ENCODE data around the gene TFCP2.

Gene TFCP2

DNA sequence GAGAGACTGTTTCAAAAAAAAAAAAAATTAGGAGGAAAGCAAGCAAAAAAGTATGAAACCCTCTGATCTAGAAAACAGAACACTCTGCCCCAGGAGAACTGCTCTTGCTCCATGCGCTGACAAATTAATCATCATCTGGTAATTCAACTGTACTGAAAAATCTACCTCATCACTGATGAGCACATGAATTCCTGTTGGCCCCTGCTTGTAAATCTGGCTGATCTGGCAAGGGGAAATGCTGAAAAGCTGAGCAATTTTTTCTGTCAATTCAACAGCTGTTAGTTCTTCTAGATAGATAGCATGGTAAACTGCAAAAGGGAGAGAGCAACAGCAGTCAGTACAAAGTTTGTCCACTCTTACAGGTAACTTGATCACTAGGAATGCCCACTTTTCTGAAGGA is 74.3 kb downstream of the TFCP2 start:
- no peaks in the 10 kb centered on the region for H3K79me2 ChIP-seq (ENCODE audit: insufficient read depth, low read length)
- no peak overlapping the region for H3K9ac ChIP-seq (ENCODE audit: low read length)
- H2AFZ ChIP-seq (ENCODE audit: low read length), result no peak overlapping the region
- H3K9me2 ChIP-seq (ENCODE audit: low read depth, low read length), result no peaks in the 10 kb centered on the region
- H3K27ac ChIP-seq (ENCODE audit: low read depth, low read length, poor library complexity, severe bottlenecking), result no peak overlapping the region
- H3K9me3 ChIP-seq (ENCODE audit: low read length), result no peaks in the 10 kb centered on the region
- no peaks in the 10 kb centered on the region for H3K4me1 ChIP-seq (ENCODE audit: insufficient read depth, low read length, severe bottlenecking)
- H3F3A ChIP-seq (ENCODE audit: insufficient read depth, low read length), result no peaks in the 10 kb centered on the region
- H3K36me3 ChIP-seq (ENCODE audit: insufficient read depth, low read length), result no peaks in the 10 kb centered on the region
- no peaks in the 10 kb centered on the region for H4K20me1 ChIP-seq (ENCODE audit: insufficient read depth, low read length)
- no peak overlapping the region for H3K4me3 ChIP-seq (ENCODE audit: low read depth, low read length, poor library complexity, severe bottlenecking)
- TF ChIP-seq CTCF (IDR thresholded peaks at IDR 0.05; ENCODE audit: low read length) (no peak), EZH2 (IDR thresholded peaks at IDR 0.05; ENCODE audit: borderline replicate concordance, low read length) (no peak)
- H3K4me2 ChIP-seq (ENCODE audit: low read length), result no peak overlapping the region
- no peaks in the 10 kb centered on the region for H3K27me3 ChIP-seq (ENCODE audit: insufficient read depth, low read length)

DNA sequence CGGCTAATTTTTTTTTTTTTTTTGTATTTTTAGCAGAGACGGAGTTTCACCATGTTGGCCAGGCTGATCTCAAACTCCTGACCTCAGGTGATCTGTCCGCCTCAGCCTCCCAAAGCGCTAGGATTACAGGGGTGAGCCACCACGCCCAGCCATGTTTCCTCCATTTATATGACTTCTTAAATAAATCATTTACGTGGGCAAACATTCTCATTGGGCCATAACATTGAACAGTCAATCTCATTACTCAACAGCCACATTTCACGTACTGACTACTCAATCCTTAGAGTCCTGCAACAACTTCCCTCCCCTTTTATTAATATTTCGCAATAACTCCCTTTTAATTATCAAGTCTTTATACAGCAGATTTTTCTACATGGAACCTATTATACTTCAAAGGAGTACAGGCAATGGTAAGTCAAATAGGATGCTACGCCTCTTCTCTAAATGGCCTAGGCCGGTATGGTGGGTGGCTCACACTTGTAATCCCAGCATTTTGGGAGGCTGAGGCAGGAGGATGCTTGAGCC is 82.2 kb downstream of the TFCP2 start:
- H3K27me3 ChIP-seq (ENCODE audit: insufficient read depth, low read length), result no peaks in the 10 kb centered on the region
- no peaks in the 10 kb centered on the region for H4K20me1 ChIP-seq (ENCODE audit: insufficient read depth, low read length)
- no peak overlapping the region for H2AFZ ChIP-seq (ENCODE audit: low read length)
- no peaks in the 10 kb centered on the region for H3F3A ChIP-seq (ENCODE audit: insufficient read depth, low read length)
- H3K9me3 ChIP-seq (ENCODE audit: low read length), result no peaks in the 10 kb centered on the region
- H3K27ac ChIP-seq (ENCODE audit: low read depth, low read length, poor library complexity, severe bottlenecking), result no peak overlapping the region
- TF ChIP-seq CTCF (IDR thresholded peaks at IDR 0.05; ENCODE audit: low read length) (no peak), EZH2 (IDR thresholded peaks at IDR 0.05; ENCODE audit: borderline replicate concordance, low read length) (no peak)
- H3K79me2 ChIP-seq (ENCODE audit: insufficient read depth, low read length), result no peaks in the 10 kb centered on the region
- H3K36me3 ChIP-seq (ENCODE audit: insufficient read depth, low read length), result no peaks in the 10 kb centered on the region
- no peak overlapping the region for H3K4me2 ChIP-seq (ENCODE audit: low read length)
- H3K9ac ChIP-seq (ENCODE audit: low read length), result no peak overlapping the region
- H3K4me1 ChIP-seq (ENCODE audit: insufficient read depth, low read length, severe bottlenecking), result no peaks in the 10 kb centered on the region
- H3K4me3 ChIP-seq (ENCODE audit: low read depth, low read length, poor library complexity, severe bottlenecking), result no peak overlapping the region
- H3K9me2 ChIP-seq (ENCODE audit: low read depth, low read length), result no peaks in the 10 kb centered on the region

GRCh38 chr12:51087818-51088217 is 85.1 kb downstream of the TFCP2 start:
- no peaks in the 10 kb centered on the region for H3K27me3 ChIP-seq (ENCODE audit: insufficient read depth, low read length)
- H2AFZ ChIP-seq (ENCODE audit: low read length), result no peak overlapping the region
- no peaks in the 10 kb centered on the region for H3F3A ChIP-seq (ENCODE audit: insufficient read depth, low read length)
- peaks cover 2% of the 10 kb centered on the region for H3K4me1 ChIP-seq (ENCODE audit: insufficient read depth, low read length, severe bottlenecking)
- H3K36me3 ChIP-seq (ENCODE audit: insufficient read depth, low read length), result no peaks in the 10 kb centered on the region
- TF ChIP-seq EZH2 (IDR thresholded peaks at IDR 0.05; ENCODE audit: borderline replicate concordance, low read length) (no peak), CTCF (IDR thresholded peaks at IDR 0.05; ENCODE audit: low read length) (no peak)
- no peak overlapping the region for H3K27ac ChIP-seq (ENCODE audit: low read depth, low read length, poor library complexity, severe bottlenecking)
- H3K4me3 ChIP-seq (ENCODE audit: low read depth, low read length, poor library complexity, severe bottlenecking), result no peak overlapping the region
- H3K9me2 ChIP-seq (ENCODE audit: low read depth, low read length), result no peaks in the 10 kb centered on the region
- no peak overlapping the region for H3K9ac ChIP-seq (ENCODE audit: low read length)
- H3K9me3 ChIP-seq (ENCODE audit: low read length), result no peaks in the 10 kb centered on the region
- H3K4me2 ChIP-seq (ENCODE audit: low read length), result no peak overlapping the region
- H3K79me2 ChIP-seq (ENCODE audit: insufficient read depth, low read length), result no peaks in the 10 kb centered on the region
- no peaks in the 10 kb centered on the region for H4K20me1 ChIP-seq (ENCODE audit: insufficient read depth, low read length)

Data from OCI-LY1 (cell line).